ENCODE results near the gene RPL5.

DNA sequence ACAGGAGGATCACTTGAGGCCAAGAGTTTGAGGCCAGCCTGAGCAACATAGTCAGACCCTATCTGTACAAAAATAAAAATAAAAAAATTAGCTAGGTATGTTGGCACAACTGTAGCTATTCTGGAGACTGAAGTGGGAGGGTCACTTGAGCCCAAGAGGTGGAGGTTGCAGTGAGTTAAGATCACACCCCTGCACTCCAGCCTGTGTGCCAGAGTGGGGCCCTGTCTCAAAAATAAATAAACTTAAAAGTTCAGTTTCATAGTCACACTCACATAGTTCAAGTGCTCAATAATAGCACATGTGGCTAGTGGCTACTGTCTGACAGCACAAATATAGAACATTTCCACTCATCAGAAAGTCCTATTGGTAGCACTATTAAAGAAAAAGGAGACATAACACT, 41.8 kb upstream of the RPL5 start:
- TF ChIP-seq, protein P1, sequence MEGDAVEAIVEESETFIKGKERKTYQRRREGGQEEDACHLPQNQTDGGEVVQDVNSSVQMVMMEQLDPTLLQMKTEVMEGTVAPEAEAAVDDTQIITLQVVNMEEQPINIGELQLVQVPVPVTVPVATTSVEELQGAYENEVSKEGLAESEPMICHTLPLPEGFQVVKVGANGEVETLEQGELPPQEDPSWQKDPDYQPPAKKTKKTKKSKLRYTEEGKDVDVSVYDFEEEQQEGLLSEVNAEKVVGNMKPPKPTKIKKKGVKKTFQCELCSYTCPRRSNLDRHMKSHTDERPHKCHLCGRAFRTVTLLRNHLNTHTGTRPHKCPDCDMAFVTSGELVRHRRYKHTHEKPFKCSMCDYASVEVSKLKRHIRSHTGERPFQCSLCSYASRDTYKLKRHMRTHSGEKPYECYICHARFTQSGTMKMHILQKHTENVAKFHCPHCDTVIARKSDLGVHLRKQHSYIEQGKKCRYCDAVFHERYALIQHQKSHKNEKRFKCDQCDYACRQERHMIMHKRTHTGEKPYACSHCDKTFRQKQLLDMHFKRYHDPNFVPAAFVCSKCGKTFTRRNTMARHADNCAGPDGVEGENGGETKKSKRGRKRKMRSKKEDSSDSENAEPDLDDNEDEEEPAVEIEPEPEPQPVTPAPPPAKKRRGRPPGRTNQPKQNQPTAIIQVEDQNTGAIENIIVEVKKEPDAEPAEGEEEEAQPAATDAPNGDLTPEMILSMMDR (IDR thresholded peaks at IDR 0.05), result no peak
- TF ChIP-seq POLR2A (IDR thresholded peaks at IDR 0.05) (no peak), POLR2AphosphoS5 (IDR thresholded peaks at IDR 0.05) (no peak)

All from prostate gland (tissue), 2 donors.